Measurements from ENCODE around the gene FAM236C. TPM values are rescaled to one million over a fixed set of nuclear protein-coding genes. Genes with fewer than 3 reads are reported as not detected.
"Not testable (repeated sequence)": the region's sequence is repeated elsewhere in the genome, so short reads cannot be mapped to it uniquely, and the experiment has no call there.

Gene FAM236C
- total RNA-seq, 1 experiment from 2014 or later: not detected

GRCh38 chrX:72943035-72943818 lies 30.8 kb downstream of the FAM236C start:
- BruUV-seq (replicated peaks); H3K27me3 Mint-ChIP-seq (ENCODE audit: insufficient read depth, unreplicated experiment); H3K4me3 Mint-ChIP-seq (ENCODE audit: unreplicated experiment); CTCF ChIA-PET; H3K27ac Mint-ChIP-seq (ENCODE audit: low read depth, unreplicated experiment); POLR2A ChIA-PET; H3K36me3 Mint-ChIP-seq (ENCODE audit: insufficient read depth, unreplicated experiment); H3K9me3 Mint-ChIP-seq (ENCODE audit: unreplicated experiment); intact Hi-C loops (cut with micrococcal nuclease); H3K4me1 Mint-ChIP-seq (ENCODE audit: insufficient read depth, unreplicated experiment); DNase-seq (ENCODE audit: unreplicated experiment): not testable (repeated sequence)

GRCh38 chrX:72943819-72944169 lies 31.4 kb downstream of the FAM236C start, which contains the start of gene DMRTC1:
DMRTC1 (minus strand) TSS chrX:72943837; CDS start chrX:72875694, 68,143 bp downstream.
- H3K4me1 Mint-ChIP-seq (ENCODE audit: insufficient read depth, unreplicated experiment); H3K4me3 Mint-ChIP-seq (ENCODE audit: unreplicated experiment); CTCF ChIA-PET; H3K36me3 Mint-ChIP-seq (ENCODE audit: insufficient read depth, unreplicated experiment); BruUV-seq (replicated peaks); intact Hi-C loops (cut with micrococcal nuclease); H3K27me3 Mint-ChIP-seq (ENCODE audit: insufficient read depth, unreplicated experiment); H3K9me3 Mint-ChIP-seq (ENCODE audit: unreplicated experiment); H3K27ac Mint-ChIP-seq (ENCODE audit: low read depth, unreplicated experiment); DNase-seq (ENCODE audit: unreplicated experiment); POLR2A ChIA-PET: not testable (repeated sequence)

GRCh38 chrX:72959971-72960370 lies 47.6 kb downstream of the FAM236C start:
- CTCF ChIA-PET; intact Hi-C loops (cut with micrococcal nuclease); DNase-seq (ENCODE audit: unreplicated experiment); H3K27me3 Mint-ChIP-seq (ENCODE audit: insufficient read depth, unreplicated experiment); H3K36me3 Mint-ChIP-seq (ENCODE audit: insufficient read depth, unreplicated experiment); H3K27ac Mint-ChIP-seq (ENCODE audit: low read depth, unreplicated experiment); H3K4me1 Mint-ChIP-seq (ENCODE audit: insufficient read depth, unreplicated experiment); BruUV-seq (replicated peaks); H3K4me3 Mint-ChIP-seq (ENCODE audit: unreplicated experiment); POLR2A ChIA-PET; H3K9me3 Mint-ChIP-seq (ENCODE audit: unreplicated experiment): not testable (repeated sequence)

Other genes with a start within 250 kb of the FAM236C start
- gene PHKA1, start 198.3 kb upstream of the FAM236C start, total RNA-seq (2022): 8.9 and 9.1 TPM in 2 replicates
- not detected in 2 replicates for gene DMRTC1B, start 135.7 kb upstream of the FAM236C start, total RNA-seq (2022)
- gene FAM236B, start 130.0 kb upstream of the FAM236C start, total RNA-seq (2022): not detected in 2 replicates
- gene FAM236D, start 104.4 kb upstream of the FAM236C start, total RNA-seq (2022): not detected in 2 replicates
- gene FAM236A, start 25.6 kb downstream of the FAM236C start, total RNA-seq (2022): not detected in 2 replicates
- gene DMRTC1, start 31.2 kb downstream of the FAM236C start, total RNA-seq (2022): not detected in 2 replicates
- gene PABPC1L2B, start 90.3 kb downstream of the FAM236C start, total RNA-seq (2022): not detected in 2 replicates
- gene PABPC1L2A, start 166.9 kb downstream of the FAM236C start, total RNA-seq (2022): not detected in 2 replicates

Data from MCF 10A (cell line).